ENCODE results near the gene MOV10. TPM values are rescaled to one million over a fixed set of nuclear protein-coding genes. Genes with fewer than 3 reads are reported as not detected.
A peak's percentile ranks its signal among the peaks of the same experiment; 100 is the strongest.
"Not testable (repeated sequence)": the region's sequence is repeated elsewhere in the genome, so short reads cannot be mapped to it uniquely, and the experiment has no call there.

MOV10 gene, protein sequence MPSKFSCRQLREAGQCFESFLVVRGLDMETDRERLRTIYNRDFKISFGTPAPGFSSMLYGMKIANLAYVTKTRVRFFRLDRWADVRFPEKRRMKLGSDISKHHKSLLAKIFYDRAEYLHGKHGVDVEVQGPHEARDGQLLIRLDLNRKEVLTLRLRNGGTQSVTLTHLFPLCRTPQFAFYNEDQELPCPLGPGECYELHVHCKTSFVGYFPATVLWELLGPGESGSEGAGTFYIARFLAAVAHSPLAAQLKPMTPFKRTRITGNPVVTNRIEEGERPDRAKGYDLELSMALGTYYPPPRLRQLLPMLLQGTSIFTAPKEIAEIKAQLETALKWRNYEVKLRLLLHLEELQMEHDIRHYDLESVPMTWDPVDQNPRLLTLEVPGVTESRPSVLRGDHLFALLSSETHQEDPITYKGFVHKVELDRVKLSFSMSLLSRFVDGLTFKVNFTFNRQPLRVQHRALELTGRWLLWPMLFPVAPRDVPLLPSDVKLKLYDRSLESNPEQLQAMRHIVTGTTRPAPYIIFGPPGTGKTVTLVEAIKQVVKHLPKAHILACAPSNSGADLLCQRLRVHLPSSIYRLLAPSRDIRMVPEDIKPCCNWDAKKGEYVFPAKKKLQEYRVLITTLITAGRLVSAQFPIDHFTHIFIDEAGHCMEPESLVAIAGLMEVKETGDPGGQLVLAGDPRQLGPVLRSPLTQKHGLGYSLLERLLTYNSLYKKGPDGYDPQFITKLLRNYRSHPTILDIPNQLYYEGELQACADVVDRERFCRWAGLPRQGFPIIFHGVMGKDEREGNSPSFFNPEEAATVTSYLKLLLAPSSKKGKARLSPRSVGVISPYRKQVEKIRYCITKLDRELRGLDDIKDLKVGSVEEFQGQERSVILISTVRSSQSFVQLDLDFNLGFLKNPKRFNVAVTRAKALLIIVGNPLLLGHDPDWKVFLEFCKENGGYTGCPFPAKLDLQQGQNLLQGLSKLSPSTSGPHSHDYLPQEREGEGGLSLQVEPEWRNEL
- total RNA-seq, result 37.5 and 58.7 TPM in 2 replicates

DNA sequence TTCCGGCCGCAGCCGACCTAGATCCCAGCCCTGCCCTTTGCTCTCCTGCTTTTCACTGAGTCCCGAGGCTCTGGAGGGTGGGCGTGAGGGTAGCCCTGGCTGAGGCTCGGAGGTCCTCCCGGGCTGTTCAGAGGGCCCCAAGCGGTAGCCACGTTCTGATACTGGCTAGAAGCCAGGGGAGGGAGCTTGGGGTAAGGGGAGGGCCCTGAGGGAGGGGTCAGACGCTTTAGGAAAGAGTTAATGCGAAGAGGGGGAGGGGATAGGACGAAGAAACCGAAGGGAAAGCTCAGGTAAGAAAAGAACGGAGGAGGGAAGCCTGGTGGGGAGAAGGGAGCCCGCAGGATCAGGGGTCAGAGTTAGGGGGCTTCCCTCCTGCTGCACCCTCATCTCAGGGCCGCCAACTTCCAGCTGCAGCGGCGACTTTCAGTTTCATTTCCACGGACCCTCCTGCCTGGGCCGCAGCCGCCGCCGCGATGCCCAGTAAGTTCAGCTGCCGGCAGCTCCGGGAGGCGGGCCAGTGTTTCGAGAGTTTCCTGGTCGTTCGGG lies at the start of gene MOV10:
Gene MOV10, plus strand, starts transcription at position 220 of the 546 bp plus-strand sequence. Its CDS starts 254 bp downstream, at position 474.
- DNase-seq (ENCODE audit: low read depth in 2 of 2), result peak; percentile 55 to 78

DNA sequence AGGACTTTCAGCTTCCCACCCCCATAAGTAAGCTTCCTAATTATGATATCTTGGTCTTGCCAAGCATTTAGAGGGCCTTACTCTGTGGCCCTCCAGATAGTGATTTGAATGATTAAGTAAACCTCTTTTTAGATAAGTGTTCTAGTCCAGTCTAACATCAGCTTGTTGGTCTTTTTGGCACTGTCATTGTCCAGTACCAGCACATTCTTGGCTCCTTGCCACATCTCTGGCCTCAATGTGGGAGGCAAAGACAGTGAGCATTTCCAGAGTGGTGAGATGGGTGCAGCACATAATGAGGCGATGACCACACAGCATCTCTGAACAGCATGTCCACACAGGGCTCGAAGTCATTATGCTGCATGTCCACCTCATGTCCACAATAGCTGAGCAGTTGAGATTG lies 48.8 kb upstream of the MOV10 start:
- peak in 1 of 2 donors; percentile 26 for DNase-seq (ENCODE audit: low read depth in 2 of 2)

DNA sequence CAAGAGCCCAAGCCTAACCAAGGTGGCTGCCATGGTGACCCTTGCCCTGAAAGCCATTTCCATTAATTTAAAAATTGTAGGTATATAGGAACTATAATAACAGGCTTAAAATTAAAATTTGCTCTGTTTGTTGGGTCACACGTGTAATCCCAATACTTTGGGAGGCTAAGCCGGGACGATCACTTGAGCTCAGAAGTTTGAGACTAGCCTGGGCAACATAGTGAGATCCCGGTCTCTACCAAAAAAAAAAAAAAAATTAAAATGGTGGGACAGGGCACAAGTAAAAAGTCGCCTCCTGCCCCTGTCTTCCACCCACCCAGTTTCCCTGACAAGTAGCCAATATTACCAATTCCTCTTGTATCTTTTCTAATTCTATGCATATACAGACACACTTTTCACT lies 48.3 kb upstream of the MOV10 start:
- DNase-seq (ENCODE audit: low read depth in 2 of 2), result no peak

DNA sequence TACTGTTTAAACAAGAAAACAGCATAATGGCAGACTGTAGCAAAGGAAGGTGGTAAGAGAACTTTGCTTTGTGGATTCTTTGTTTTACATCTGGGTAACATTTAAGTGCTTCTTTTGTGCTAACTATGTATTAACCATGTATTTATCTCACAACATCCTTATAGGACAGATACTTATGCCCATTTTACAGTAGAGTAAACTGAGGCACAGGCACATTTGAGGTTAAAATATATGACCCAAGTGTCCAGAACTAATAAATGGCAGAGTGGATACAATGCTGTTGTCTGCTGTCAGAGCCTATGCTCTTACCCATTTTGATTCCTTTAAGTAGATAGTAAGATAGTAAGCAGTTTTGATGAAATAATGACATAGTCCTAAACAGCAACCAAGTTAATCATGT lies 47.6 kb upstream of the MOV10 start:
- no peak for DNase-seq (ENCODE audit: low read depth in 2 of 2)

DNA sequence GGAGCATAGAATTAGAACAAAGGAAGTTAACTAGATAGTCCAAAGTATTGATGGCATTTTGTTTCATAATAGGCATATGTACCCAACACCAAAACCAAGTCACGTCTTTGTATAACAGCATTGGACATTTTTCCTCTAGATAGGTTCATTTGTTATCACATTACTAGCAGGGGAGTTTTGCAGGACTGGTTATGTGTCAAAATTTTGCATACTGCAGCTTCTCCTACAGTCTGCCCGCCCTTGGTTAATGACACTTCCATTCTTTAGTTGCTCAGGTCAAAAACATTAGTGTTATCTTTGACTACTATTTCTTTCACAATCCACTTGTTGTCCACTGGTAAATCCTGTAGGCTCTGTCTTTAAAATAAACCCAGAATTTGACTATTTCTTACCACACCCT lies 45.9 kb upstream of the MOV10 start:
- no peak for DNase-seq (ENCODE audit: low read depth in 2 of 2)

DNA sequence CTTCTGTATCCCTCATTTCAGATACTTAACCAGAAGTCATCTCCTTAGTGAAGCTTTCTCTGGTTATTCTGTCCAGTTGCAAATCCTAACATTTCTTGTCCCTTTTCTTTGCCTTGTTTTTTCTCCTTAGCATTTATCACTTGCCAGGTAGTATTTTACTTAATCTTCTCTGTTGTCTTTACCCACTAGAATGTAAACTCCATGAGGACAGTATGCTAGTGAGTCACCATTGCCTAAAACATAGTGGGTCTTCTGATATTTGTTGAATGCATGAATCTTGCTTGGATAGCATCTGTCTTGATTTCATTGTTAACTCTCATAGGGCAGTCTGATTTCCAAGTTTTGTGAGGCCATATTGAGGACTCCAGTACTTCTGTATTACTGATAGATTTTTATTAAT lies 45.2 kb upstream of the MOV10 start:
- no peak for DNase-seq (ENCODE audit: low read depth in 2 of 2)

DNA sequence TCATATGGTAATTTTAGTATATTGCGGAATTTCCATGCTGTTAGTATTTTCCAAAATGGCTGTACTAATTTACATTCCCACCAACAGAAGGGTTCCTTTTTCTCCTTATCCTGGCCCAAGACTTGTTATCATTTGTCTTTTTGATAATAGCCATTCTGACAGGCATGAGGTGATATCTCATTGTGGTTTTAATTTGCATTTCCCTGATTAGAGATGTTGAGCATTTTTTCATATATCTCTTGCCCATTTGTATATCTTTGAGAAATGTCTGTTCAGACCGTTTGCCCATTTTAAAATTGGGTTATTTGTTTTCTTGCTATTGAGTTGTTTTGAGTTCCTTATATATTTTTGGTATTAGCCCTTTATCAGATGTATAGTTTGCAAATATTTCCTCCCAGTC lies 40.8 kb upstream of the MOV10 start:
- no peak for DNase-seq (ENCODE audit: low read depth in 2 of 2)

DNA sequence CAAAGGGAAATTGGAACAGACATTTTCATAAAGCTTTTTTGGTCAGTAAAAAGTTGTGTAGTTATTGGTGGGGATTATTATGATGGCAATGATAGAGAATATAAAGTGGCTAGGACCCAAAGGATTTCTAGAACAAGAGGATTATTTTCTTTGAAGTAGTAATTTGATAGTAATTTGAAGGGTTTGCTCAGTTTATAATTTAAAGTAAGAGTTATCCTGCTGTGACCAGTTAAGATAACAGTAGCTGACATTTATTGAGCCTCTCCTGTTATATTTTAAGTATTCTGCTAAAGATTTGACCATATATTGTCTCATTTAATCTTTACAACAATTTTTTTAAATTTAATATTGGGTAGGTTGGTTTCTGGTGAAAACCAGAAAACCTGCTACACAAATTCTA lies 40.1 kb upstream of the MOV10 start:
- DNase-seq (ENCODE audit: low read depth in 2 of 2), result no peak

DNA sequence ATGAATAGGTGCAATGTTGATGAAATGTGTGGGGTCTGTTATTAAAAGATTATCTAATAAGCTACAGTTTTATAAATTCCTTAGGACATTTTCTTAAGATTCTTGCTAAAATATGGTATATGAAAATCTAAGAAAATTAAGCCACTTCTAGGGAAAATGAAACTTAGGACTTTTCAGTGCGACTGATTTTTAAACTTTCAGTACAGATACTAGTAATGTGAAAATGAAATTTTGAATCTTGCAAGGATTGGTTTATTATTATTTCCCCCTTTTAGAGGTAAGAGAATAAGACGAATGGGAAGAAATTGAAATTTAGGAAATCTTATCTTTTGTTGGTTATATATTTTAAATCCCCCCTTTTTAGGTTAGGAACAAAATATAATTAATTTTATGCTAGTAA lies 38.4 kb upstream of the MOV10 start:
- no peak for DNase-seq (ENCODE audit: low read depth in 2 of 2)

DNA sequence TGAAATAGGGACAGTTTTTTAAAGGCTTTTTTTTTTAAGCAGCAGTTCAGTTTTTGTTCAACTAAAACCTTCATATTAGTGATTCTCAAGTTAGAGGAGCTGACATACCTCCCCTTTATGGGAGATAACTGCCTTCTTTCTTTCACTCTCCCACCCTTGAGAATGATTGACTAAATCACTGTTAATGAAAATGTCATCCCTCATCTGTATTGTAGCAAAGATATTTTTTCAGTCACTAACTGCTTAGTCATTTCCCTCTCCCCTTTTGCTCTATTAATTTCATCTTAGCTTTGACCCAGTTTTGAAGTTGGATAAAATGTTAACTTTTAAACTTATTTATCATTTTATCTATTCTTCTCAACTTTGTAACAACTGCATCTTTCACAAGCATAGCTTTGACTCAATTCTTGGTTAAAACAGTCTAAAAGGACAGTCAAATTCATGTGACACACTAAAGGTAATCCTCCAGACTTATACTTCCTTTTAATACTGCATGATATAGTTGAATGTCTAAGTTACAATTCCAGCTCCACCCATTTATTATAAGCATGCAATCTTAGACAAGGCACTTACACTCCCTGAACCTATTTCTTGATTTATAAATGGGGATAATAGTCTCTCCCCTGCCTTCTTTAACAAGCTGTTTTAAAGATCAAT lies 37.7 kb upstream of the MOV10 start:
- DNase-seq (ENCODE audit: low read depth in 2 of 2), result peak in 1 of 2 donors; percentile 38

DNA sequence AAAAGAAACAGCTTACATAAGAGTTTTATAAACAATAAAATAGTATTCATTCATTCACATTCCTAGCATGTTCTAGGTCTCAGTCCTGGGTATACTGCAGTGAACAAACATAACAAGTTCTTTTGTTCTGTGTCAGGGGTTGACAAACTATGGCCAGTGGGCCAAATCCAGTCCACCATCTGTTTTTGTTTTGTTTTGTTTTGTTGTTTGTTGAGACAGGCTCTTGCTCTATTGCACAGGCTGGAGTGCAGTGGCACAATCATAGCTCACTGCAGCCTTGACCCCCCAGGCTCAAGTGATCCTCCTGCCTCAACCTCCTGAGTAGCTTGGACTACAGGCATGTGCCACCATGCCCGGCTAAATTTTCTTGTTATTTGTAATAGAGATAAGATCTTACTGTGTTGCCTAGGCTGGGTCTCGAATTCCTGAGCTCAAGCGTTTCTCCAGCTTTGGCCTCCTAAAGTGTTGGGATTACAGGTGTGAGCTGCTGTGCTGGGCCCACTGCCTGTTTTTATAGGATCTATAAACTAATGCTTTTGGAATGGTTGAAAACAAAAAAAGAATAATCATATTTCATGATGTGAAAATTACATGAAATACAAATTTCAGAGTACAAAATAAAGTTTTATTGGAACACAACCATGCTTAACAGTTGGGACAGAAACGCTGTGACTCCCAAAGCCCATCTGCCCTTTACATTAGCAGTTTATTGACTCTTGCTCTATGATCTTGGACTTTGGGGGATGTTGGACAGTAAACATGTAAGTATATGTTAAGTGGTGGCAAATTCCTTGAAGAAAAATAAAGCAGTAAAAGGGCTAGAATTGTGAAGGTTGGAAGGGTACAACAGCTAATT lies 37.0 kb upstream of the MOV10 start:
- DNase-seq (ENCODE audit: low read depth in 2 of 2), result peak in 1 of 2 donors; percentile 32

DNA sequence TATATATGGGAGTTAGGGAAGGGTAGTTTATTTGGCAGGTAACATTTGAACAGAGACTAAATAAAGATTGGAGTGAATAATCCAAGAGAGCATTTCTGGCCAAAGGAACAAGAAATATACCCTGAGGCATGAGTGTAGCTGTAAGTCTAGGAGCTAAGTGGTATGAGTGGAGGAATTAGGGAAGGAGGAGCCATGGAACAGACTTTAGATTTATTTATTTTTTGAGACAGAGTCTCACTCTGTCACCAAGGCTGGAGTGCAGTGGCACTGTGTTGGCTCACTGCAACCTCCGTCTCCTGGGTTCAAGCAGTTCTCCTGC lies 36.4 kb upstream of the MOV10 start:
- no peak for DNase-seq (ENCODE audit: low read depth in 2 of 2)

DNA sequence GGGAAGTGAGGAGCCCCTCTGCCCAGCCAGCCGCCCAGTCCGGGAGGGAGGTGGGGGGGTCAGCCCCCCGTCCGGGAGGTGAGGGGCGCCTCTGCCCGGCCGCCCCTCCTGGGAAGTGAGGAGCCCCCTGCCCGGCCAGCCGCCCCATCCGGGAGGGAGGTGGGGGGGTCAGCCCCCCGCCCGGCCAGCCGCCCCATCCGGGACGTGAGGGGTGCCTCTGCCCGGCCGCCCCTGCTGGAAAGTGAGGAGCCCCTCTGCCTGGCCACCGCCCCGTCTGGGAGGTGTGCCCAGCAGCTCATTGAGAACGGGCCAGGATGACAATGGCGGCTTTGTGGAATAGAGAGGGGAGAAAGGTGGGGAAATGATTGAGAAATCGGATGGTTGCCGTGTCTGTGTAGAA lies 34.0 kb upstream of the MOV10 start:
- not testable (repeated sequence) for DNase-seq (ENCODE audit: low read depth in 2 of 2)

DNA sequence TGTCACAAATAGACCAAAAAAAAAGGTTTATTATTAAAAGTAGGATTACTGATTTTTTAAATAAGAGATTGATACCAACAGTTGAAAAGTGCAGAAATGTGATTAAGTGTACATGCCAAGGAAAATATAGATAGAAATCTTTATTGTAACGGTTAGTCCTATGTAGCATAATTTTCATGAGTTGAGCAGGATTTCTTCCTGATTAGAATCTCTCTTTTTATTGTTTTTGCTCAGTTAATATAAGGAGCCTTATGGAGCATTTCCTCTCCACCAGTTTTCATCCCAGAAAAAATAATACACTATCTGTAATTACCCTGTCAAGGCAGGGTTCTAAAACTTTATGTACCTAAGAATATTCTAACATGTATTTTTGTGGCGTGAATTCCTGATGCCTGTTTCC lies 31.4 kb upstream of the MOV10 start:
- DNase-seq (ENCODE audit: low read depth in 2 of 2), result peak in 1 of 2 donors; percentile 3

DNA sequence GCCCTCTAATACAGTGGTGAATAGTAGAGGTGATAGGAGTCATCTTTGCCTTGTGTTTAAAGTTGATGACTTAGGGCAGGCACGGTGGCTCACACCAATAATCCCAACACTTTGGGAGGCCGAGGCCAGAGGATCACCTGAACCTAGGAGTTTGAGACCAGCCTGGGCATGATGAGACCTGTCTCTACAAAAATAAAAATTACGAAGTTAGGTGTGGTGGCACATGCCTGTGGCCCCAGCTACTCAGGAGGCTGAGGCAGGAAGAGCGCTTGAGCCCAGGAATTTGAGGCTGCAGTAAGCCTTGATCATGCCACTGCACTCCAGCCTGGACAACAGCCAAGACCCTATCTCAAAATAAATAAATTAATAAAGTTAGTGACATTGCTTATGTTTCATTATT lies 28.2 kb upstream of the MOV10 start:
- no peak for DNase-seq (ENCODE audit: low read depth in 2 of 2)

DNA sequence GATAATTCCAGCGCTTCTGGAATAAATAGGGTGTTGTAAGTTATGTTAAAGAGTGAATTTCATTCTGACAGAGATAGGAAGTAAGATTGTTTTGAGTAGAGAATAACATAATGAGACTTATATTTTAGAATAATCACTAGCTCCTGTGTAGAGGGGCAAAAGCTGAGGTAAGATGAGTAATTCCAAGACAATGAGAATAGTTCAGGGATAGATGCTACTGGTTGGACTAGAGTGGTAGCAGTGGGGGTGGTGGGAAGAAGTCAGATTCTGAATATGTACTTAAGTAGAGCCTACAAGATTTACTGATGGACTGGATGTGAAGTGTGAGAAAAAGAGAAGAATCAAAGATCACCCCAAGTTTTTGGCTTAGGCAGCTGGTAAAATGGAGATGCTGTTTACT lies 23.3 kb upstream of the MOV10 start:
- DNase-seq (ENCODE audit: low read depth in 2 of 2), result no peak

DNA sequence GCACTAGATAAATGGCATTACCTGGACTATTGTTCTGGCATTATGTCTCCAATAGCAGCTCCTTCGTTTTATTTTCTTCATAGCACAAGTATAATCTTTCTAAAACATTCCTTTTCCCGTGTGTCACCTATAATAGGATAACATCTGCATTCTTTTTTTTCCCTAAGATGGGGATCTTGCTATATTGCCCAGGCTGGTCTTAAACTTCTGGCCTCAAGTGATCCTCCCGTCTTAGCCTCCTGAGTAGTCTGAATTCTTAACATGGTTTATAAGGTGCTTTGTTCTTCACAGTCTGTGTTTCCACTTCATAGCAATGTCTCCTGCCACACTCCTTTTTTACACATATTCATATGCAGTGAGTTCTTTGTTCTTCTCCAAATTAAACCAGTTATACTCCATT lies 8.6 kb upstream of the MOV10 start:
- DNase-seq (ENCODE audit: low read depth in 2 of 2), result no peak

DNA sequence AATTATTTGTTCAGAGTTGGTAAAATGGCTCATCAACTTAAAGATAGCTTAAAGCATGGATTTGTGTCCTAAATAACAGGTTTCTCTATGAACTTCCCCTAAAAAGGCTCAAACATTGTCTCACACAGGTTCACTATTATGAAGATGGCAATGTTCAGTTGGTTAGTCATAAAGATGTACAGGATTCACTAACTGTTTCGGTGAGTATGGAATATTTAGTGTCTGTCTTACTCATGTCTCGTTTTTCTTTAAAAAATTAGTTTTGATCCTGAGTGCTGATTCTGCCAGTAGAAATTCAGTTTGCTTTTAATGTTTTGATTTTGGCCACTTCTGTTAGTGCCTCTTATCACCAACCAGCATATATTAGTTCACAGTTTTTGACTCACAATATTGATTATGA lies 7.5 kb upstream of the MOV10 start:
- no peak for DNase-seq (ENCODE audit: low read depth in 2 of 2)

DNA sequence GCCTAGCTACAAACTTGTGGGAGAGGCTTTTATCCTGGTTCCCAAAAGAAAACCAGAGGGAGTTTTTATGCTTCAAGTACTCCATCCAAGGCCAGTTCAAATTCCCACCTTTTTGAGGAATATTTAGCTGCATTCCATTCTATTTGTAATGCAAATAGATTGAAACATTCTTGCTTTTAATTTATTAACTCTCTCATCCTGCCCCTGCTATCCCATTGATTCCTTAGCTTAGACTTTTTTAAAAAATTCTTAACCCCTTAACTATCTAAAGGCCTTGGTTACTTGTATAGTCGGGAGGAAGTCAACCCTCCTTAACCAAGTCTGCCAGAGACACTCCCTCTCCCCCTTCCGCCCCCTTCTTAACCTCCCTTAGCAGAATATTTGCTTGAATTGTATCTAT lies 2.5 kb upstream of the MOV10 start:
- no peak for DNase-seq (ENCODE audit: low read depth in 2 of 2)

DNA sequence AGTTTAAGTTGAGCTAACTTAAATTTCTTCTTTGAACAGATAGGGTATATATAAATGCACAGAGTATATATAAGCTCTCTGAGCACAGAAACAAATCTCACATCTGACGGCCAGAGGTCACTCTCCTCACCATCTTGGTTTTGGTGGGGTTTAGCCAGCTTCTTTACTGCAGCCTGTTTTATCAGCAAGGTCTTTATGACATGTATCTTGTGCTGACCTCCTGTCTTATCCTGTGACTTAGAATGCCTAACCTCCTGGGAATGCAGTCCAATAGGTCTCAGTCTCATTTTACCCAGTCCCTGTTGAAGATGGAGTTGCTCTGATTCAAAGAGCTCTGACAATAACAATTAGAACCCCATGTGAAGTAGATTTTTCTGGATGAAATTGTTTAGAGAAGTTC lies 1.6 kb upstream of the MOV10 start:
- DNase-seq (ENCODE audit: low read depth in 2 of 2), result no peak
